IPS-18c (cell line): ENCODE data around the gene RUNDC3A.
"Not testable (repeated sequence)": the region's sequence is repeated elsewhere in the genome, so short reads cannot be mapped to it uniquely, and the experiment has no call there.

ENCODE experiments used
- H3K4me3 ChIP-seq: 2 replicates; pipeline ENCODE4 v1.7.0; 2013; ENCODE audit warnings: low read depth, mild to moderate bottlenecking, low read length, moderate library complexity; ENCODE audit not compliant: insufficient read depth
- H3K9me3 ChIP-seq: one replicate; pipeline ENCODE4 v1.6.1; 2013; ENCODE audit warnings: mild to moderate bottlenecking, low read length, moderate library complexity; ENCODE audit not compliant: control insufficient read depth, insufficient read depth

RUNDC3A gene

GRCh38 chr17:44360826-44361225 lies 52.4 kb downstream of the RUNDC3A start:
- Histone ChIP-seq H3K9me3 (peaks cover 2% of the 10 kb centered on the region), H3K4me3 (no peak overlapping the region; the same call in 1 of the 2 replicates)

DNA sequence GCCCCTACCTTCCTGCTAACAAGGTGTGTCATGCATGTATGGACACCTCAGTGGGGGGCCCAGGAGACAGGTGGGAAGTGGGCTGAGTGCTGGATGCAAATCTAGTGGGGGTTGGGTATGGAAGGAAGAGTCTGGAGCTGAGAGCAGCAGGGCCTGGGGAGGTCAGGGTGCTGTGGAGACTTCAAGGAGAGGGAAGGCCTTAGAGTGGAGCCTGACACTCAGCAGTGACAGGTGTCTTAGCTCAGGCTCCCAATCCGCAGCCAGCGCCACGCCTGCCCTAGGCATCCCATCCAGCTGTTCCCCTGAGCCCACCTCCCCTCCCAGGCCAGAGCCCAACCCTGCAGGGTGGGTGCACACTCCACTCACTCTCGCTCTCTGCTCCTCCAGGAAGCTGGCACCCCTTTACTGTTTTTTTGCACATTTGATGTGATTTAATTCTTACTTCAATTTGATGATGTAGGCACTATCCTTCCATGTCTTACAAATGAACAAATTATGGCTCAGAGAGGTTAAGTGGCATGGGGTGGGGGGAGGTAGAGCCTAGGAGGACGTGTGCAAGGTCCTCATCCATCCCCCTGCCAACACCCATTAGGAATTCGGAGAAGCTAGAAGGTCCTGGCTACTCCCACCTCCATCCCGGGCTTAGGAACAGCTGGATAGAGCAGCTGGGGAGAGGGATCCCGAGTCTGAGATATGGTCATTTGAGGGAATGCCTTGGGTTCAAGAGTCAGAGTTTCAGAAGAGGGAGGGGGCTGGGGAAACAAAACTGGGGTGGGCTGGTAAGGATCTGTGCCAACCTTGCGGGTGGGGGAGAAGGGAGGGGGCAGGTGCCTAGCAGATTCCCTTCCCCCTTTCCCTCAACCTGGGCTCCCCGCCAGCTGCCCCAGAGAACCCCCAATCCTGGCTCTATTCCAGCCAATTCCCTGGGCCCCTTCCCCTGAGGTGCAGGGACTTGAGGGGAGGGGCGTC lies 53.2 kb downstream of the RUNDC3A start:
- Histone ChIP-seq H3K9me3 (peaks cover 4% of the 10 kb centered on the region), H3K4me3 (no peak overlapping the region)

DNA sequence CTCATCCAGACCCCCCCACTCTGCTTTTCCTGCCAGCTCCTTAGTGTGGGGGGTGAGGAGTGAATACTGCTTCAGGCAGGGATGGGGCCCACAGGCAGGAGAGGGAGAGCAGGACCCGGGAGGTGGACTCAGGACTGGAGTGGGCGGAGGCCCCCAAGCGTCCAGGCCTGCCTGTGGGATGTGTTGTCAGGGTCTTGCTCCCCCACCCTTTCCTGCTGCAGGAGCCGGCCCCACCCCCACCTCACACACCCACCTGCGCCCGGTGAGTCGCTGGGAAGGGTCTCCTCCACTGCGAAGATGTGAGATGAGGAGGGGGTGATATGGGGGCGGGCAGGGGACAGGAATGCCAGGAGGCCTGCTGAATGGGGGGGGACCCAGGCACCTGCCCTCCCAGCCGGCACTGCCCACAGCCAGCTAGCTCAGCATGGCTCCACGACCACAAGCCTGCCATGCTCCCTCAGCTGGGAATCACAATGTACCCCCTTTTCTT lies 54.1 kb downstream of the RUNDC3A start:
- H3K9me3 ChIP-seq = peaks cover 4% of the 10 kb centered on the region
- peak overlapping the region; percentile 77 for H3K4me3 ChIP-seq

- Histone ChIP-seq H3K9me3 (peaks cover 4% of the 10 kb centered on the region), H3K4me3 (peak overlapping the region; percentile 77)
Measured at GRCh38 chr17:44362949-44363612, 54.7 kb downstream of the RUNDC3A start.

- peak within 1 kb of the TSS; percentile 77 for H3K4me3 ChIP-seq
- H3K9me3 ChIP-seq = peaks cover 4% of the 10 kb centered on the region
Measured at GRCh38 chr17:44363613-44364159, 55.3 kb downstream of the RUNDC3A start, which contains the start of gene FAM171A2. Gene FAM171A2, minus strand, starts transcription at chr17:44363853. Its CDS starts 139 bp downstream, at chr17:44363714.

DNA sequence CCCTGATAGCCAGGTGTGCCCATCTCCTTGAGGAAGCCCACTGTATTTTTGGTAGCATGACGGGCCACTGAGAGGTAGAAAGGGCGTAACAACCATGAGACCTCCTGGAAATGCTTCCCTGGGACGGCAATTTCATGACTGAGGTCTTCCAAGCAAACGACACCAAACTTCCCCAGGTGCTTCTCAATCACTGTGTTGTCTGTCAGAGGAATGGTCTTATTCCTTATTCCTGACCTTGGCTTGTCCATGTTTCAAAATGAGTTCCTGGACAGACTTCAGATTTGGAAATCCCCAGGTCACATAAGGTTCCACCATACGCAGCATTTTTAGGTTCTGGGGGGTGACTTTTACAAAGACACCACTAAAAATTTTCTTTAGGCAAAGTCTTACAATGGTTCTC lies 56.6 kb downstream of the RUNDC3A start:
- H3K9me3 ChIP-seq, H3K4me3 ChIP-seq: not testable (repeated sequence)

GRCh38 chr17:44367231-44367979 lies 59.0 kb downstream of the RUNDC3A start:
- no peak overlapping the region for H3K4me3 ChIP-seq
- peaks cover 4% of the 10 kb centered on the region for H3K9me3 ChIP-seq
